ENCODE measurements around the gene NRCAM.

GRCh38 chr7:108404509-108405420 is 51.5 kb downstream of the NRCAM start:
- TF ChIP-seq CTCF (IDR thresholded peaks at IDR 0.05; ENCODE audit: low read length): no peak
- TF ChIP-seq EZH2 (optimal IDR thresholded peaks at IDR 0.05; ENCODE audit: low read depth, low read length): no peak
- no peak for TF ChIP-seq EZH2phosphoT487 (IDR thresholded peaks at IDR 0.05; ENCODE audit: low read length)

Measured in MM.1S (cell line).